ENCODE measurements around the gene CADM4.
A peak's percentile ranks its signal among the peaks of the same experiment; 100 is the strongest.
"Not testable (repeated sequence)": the region's sequence is repeated elsewhere in the genome, so short reads cannot be mapped to it uniquely, and the experiment has no call there.

CADM4 gene

GRCh38 chr19:43639519-43640423 is at the start of gene CADM4:
CADM4 (minus strand) TSS chr19:43639850; CDS start chr19:43639790, 60 bp downstream.
- DNase-seq (ENCODE audit: low read depth), result peak; percentile 48
- Histone ChIP-seq H3K4me1 (ENCODE audit: control insufficient read depth, insufficient read depth, low read length) (peaks cover 4% of the 10 kb centered on the region), H3K9me3 (ENCODE audit: control insufficient read depth, low read length) (no peaks in the 10 kb centered on the region), H3K4me3 (ENCODE audit: low read length) (peak within 1 kb of the TSS; percentile 61), H3K9ac (ENCODE audit: low read length) (no peak within 1 kb of the TSS), H3K36me3 (ENCODE audit: control insufficient read depth, insufficient read depth, low read length, severe bottlenecking) (no peaks in the 10 kb centered on the region), H3K27me3 (replicated peaks; ENCODE audit: control insufficient read depth, insufficient read depth, low read length) (peaks cover 19% of the 10 kb centered on the region)

GRCh38 chr19:43688059-43688701 is 48.5 kb upstream of the CADM4 start:
- no peak overlapping the region for H3K9ac ChIP-seq (ENCODE audit: low read length)
- no peak overlapping the region for H3K4me3 ChIP-seq (ENCODE audit: low read length)
- no peaks in the 10 kb centered on the region for H3K27me3 ChIP-seq (replicated peaks; ENCODE audit: control insufficient read depth, insufficient read depth, low read length)

GRCh38 chr19:43687660-43687997 is 48.0 kb upstream of the CADM4 start:
- Histone ChIP-seq H3K4me3 (ENCODE audit: low read length) (no peak overlapping the region), H3K9me3 (ENCODE audit: control insufficient read depth, low read length) (peaks cover 17% of the 10 kb centered on the region), H3K4me1 (ENCODE audit: control insufficient read depth, insufficient read depth, low read length) (peaks cover 14% of the 10 kb centered on the region), H3K27me3 (replicated peaks; ENCODE audit: control insufficient read depth, insufficient read depth, low read length) (no peaks in the 10 kb centered on the region), H3K36me3 (ENCODE audit: control insufficient read depth, insufficient read depth, low read length, severe bottlenecking) (no peaks in the 10 kb centered on the region), H3K9ac (ENCODE audit: low read length) (no peak overlapping the region)
- DNase-seq (ENCODE audit: low read depth), result no peak

More at GRCh38 chr19:43688059-43688701, 48.5 kb upstream of the CADM4 start:
- Histone ChIP-seq H3K36me3 (ENCODE audit: control insufficient read depth, insufficient read depth, low read length, severe bottlenecking) (no peaks in the 10 kb centered on the region), H3K4me1 (ENCODE audit: control insufficient read depth, insufficient read depth, low read length) (peaks cover 14% of the 10 kb centered on the region), H3K9me3 (ENCODE audit: control insufficient read depth, low read length) (peaks cover 17% of the 10 kb centered on the region)
- no peak for DNase-seq (ENCODE audit: low read depth)

- H3K9ac ChIP-seq (ENCODE audit: low read length), result no peak overlapping the region
- H3K4me1 ChIP-seq (ENCODE audit: control insufficient read depth, insufficient read depth, low read length), result peaks cover 14% of the 10 kb centered on the region
- no peaks in the 10 kb centered on the region for H3K9me3 ChIP-seq (ENCODE audit: control insufficient read depth, low read length)
- no peak overlapping the region for H3K4me3 ChIP-seq (ENCODE audit: low read length)
- no peaks in the 10 kb centered on the region for H3K27me3 ChIP-seq (replicated peaks; ENCODE audit: control insufficient read depth, insufficient read depth, low read length)
- no peak for DNase-seq (ENCODE audit: low read depth)
- H3K36me3 ChIP-seq (ENCODE audit: control insufficient read depth, insufficient read depth, low read length, severe bottlenecking), result no peaks in the 10 kb centered on the region
Observed at GRCh38 chr19:43684326-43684725, 44.7 kb upstream of the CADM4 start.

GRCh38 chr19:43683905-43684304 is 44.3 kb upstream of the CADM4 start:
- Histone ChIP-seq H3K9me3 (ENCODE audit: control insufficient read depth, low read length) (no peaks in the 10 kb centered on the region), H3K4me3 (ENCODE audit: low read length) (no peak overlapping the region), H3K9ac (ENCODE audit: low read length) (no peak overlapping the region)

GRCh38 chr19:43682824-43683661 is 43.4 kb upstream of the CADM4 start:
- H3K4me1 ChIP-seq (ENCODE audit: control insufficient read depth, insufficient read depth, low read length), result peaks cover 13% of the 10 kb centered on the region
- no peak overlapping the region for H3K4me3 ChIP-seq (ENCODE audit: low read length)
- H3K36me3 ChIP-seq (ENCODE audit: control insufficient read depth, insufficient read depth, low read length, severe bottlenecking), result no peaks in the 10 kb centered on the region
- no peak overlapping the region for H3K9ac ChIP-seq (ENCODE audit: low read length)
- H3K9me3 ChIP-seq (ENCODE audit: control insufficient read depth, low read length), result no peaks in the 10 kb centered on the region
- DNase-seq (ENCODE audit: low read depth), result no peak
- no peaks in the 10 kb centered on the region for H3K27me3 ChIP-seq (replicated peaks; ENCODE audit: control insufficient read depth, insufficient read depth, low read length)

More at GRCh38 chr19:43683905-43684304, 44.3 kb upstream of the CADM4 start:
- Histone ChIP-seq H3K4me1 (ENCODE audit: control insufficient read depth, insufficient read depth, low read length) (peaks cover 14% of the 10 kb centered on the region), H3K36me3 (ENCODE audit: control insufficient read depth, insufficient read depth, low read length, severe bottlenecking) (no peaks in the 10 kb centered on the region), H3K27me3 (replicated peaks; ENCODE audit: control insufficient read depth, insufficient read depth, low read length) (no peaks in the 10 kb centered on the region)
- no peak for DNase-seq (ENCODE audit: low read depth)

GRCh38 chr19:43682269-43682668 is 42.6 kb upstream of the CADM4 start:
- not testable (repeated sequence) for H3K27me3 ChIP-seq (replicated peaks; ENCODE audit: control insufficient read depth, insufficient read depth, low read length); DNase-seq (ENCODE audit: low read depth); H3K4me3 ChIP-seq (ENCODE audit: low read length); H3K4me1 ChIP-seq (ENCODE audit: control insufficient read depth, insufficient read depth, low read length); H3K9me3 ChIP-seq (ENCODE audit: control insufficient read depth, low read length); H3K9ac ChIP-seq (ENCODE audit: low read length); H3K36me3 ChIP-seq (ENCODE audit: control insufficient read depth, insufficient read depth, low read length, severe bottlenecking)

- no peaks in the 10 kb centered on the region for H3K36me3 ChIP-seq (ENCODE audit: control insufficient read depth, insufficient read depth, low read length, severe bottlenecking)
- H3K4me1 ChIP-seq (ENCODE audit: control insufficient read depth, insufficient read depth, low read length), result peaks cover under 1% of the 10 kb centered on the region
- H3K9me3 ChIP-seq (ENCODE audit: control insufficient read depth, low read length), result no peaks in the 10 kb centered on the region
- DNase-seq (ENCODE audit: low read depth), result no peak
- no peak overlapping the region for H3K9ac ChIP-seq (ENCODE audit: low read length)
- no peak overlapping the region for H3K4me3 ChIP-seq (ENCODE audit: low read length)
- no peaks in the 10 kb centered on the region for H3K27me3 ChIP-seq (replicated peaks; ENCODE audit: control insufficient read depth, insufficient read depth, low read length)
Observed at GRCh38 chr19:43681821-43682220, 42.2 kb upstream of the CADM4 start.

- Histone ChIP-seq H3K27me3 (replicated peaks; ENCODE audit: control insufficient read depth, insufficient read depth, low read length) (no peaks in the 10 kb centered on the region), H3K9me3 (ENCODE audit: control insufficient read depth, low read length) (no peaks in the 10 kb centered on the region), H3K36me3 (ENCODE audit: control insufficient read depth, insufficient read depth, low read length, severe bottlenecking) (no peaks in the 10 kb centered on the region), H3K9ac (ENCODE audit: low read length) (no peak overlapping the region), H3K4me3 (ENCODE audit: low read length) (no peak overlapping the region), H3K4me1 (ENCODE audit: control insufficient read depth, insufficient read depth, low read length) (peaks cover 15% of the 10 kb centered on the region)
- no peak for DNase-seq (ENCODE audit: low read depth)
Observed at GRCh38 chr19:43678512-43679261, 39.0 kb upstream of the CADM4 start.

- Histone ChIP-seq H3K4me3 (ENCODE audit: low read length) (no peak overlapping the region), H3K9me3 (ENCODE audit: control insufficient read depth, low read length) (no peaks in the 10 kb centered on the region), H3K27me3 (replicated peaks; ENCODE audit: control insufficient read depth, insufficient read depth, low read length) (no peaks in the 10 kb centered on the region), H3K9ac (ENCODE audit: low read length) (peak overlapping the region; percentile 10), H3K4me1 (ENCODE audit: control insufficient read depth, insufficient read depth, low read length) (peaks cover 22% of the 10 kb centered on the region), H3K36me3 (ENCODE audit: control insufficient read depth, insufficient read depth, low read length, severe bottlenecking) (no peaks in the 10 kb centered on the region)
- DNase-seq (ENCODE audit: low read depth), result no peak
Observed at GRCh38 chr19:43675906-43676305, 36.3 kb upstream of the CADM4 start.

Measured in adipocyte (in vitro differentiated cells).